ENCODE data around the gene HSF5. TPM values are rescaled to one million over a fixed set of nuclear protein-coding genes. Genes with fewer than 3 reads are reported as not detected.

The HSF5 gene
- total RNA-seq, 1 donor from 2014 or later = 0.09 TPM

GRCh38 chr17:58385359-58385899 is 102.8 kb downstream of the HSF5 start:
- no peak for DNase-seq (ENCODE audit: low spot score)

GRCh38 chr17:58384897-58385296 is 103.3 kb downstream of the HSF5 start:
- no peak for DNase-seq (ENCODE audit: low spot score)

- peak; percentile 67 for DNase-seq (ENCODE audit: low spot score)
Measured at GRCh38 chr17:58383892-58384462, 104.2 kb downstream of the HSF5 start.

- no peak for DNase-seq (ENCODE audit: low spot score)
Measured at GRCh38 chr17:58382872-58383242, 105.4 kb downstream of the HSF5 start.

GRCh38 chr17:58382108-58382871 is 105.9 kb downstream of the HSF5 start:
- no peak for DNase-seq (ENCODE audit: low spot score)

- peak; percentile 46 for DNase-seq (ENCODE audit: low spot score)
Measured at GRCh38 chr17:58381124-58382035, 106.8 kb downstream of the HSF5 start.

- DNase-seq (ENCODE audit: low spot score) = no peak
Measured at GRCh38 chr17:58380207-58381123, 107.7 kb downstream of the HSF5 start.

GRCh38 chr17:58379511-58379824 is 108.7 kb downstream of the HSF5 start:
- DNase-seq (ENCODE audit: low spot score) = no peak

GRCh38 chr17:58378733-58379510 is 109.3 kb downstream of the HSF5 start:
- no peak for DNase-seq (ENCODE audit: low spot score)

- no peak for DNase-seq (ENCODE audit: low spot score)
Measured at GRCh38 chr17:58377661-58378060, 110.5 kb downstream of the HSF5 start.

GRCh38 chr17:58377093-58377601 is 111.1 kb downstream of the HSF5 start:
- peak; percentile 61 for DNase-seq (ENCODE audit: low spot score)

GRCh38 chr17:58376472-58377000 is 111.7 kb downstream of the HSF5 start:
- DNase-seq (ENCODE audit: low spot score) = no peak

GRCh38 chr17:58375811-58376210 is 112.4 kb downstream of the HSF5 start:
- DNase-seq (ENCODE audit: low spot score) = no peak

GRCh38 chr17:58375256-58375655 is 113.0 kb downstream of the HSF5 start:
- DNase-seq (ENCODE audit: low spot score) = no peak

- DNase-seq (ENCODE audit: low spot score) = no peak
Measured at GRCh38 chr17:58373923-58374322, 114.3 kb downstream of the HSF5 start.

GRCh38 chr17:58373003-58373402 is 115.2 kb downstream of the HSF5 start:
- no peak for DNase-seq (ENCODE audit: low spot score)

- DNase-seq (ENCODE audit: low spot score) = no peak
Measured at GRCh38 chr17:58371300-58371950, 116.8 kb downstream of the HSF5 start.

- DNase-seq (ENCODE audit: low spot score) = no peak
Measured at GRCh38 chr17:58370716-58371115, 117.5 kb downstream of the HSF5 start.

- DNase-seq (ENCODE audit: low spot score) = no peak
Measured at GRCh38 chr17:58370309-58370708, 117.9 kb downstream of the HSF5 start.

Data from mucosa of gallbladder (tissue), 1 donor.